HG02973 (cell line): ENCODE measurements around the gene NUBPL.
"Not testable (repeated sequence)": the region's sequence is repeated elsewhere in the genome, so short reads cannot be mapped to it uniquely, and the experiment has no call there.

Source experiments
- ATAC-seq: cut with Tn5 transposase; IDR thresholded peaks from one replicate; pipeline ENCODE4 v1.9.1; 2021; ENCODE audit warnings: moderate library complexity; ENCODE audit not compliant: unreplicated experiment

The NUBPL gene

DNA sequence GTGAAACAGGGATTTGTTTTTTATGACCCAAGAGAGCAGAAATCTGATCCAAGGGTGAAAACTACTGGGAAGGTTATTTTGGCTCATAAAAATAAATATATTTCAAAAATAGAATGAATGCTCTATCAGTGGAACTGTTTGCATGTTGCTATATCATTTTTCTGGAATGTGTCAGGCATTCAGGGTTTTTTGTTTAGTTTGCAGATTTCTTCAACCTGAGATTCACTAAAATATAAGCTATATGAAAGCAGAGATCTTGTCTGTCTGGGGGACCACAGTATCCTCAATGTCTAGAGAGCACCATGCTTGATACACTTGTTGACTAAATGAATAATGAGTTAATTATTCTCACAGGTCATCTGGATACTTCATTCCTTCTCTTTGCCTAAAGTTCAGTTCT is 165.1 kb downstream of the NUBPL start:
- ATAC-seq: no peak

- no peak for ATAC-seq
Measured at GRCh38 chr14:31727797-31728196, 166.6 kb downstream of the NUBPL start.

GRCh38 chr14:31740688-31741087 is 179.5 kb downstream of the NUBPL start:
- ATAC-seq: no peak

DNA sequence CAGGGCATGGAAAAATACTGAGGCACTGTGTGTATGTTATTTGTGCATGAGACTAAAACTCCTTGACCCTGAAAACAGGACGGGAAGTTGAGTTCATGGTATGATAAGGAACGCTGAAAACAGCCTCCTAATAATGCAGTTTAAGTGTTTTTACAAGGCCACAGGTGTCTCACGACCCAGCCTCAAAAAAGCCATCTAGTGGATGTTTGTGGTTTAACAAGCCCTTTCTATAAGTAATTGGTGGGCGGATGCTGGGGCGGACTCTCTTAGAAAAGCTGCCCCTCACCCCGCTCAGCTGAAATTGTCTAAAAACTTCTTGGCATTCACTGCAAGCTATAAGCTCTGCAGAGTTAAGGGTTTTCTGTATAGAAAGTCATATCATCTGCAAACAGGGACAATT is 184.5 kb downstream of the NUBPL start:
- ATAC-seq: no peak

GRCh38 chr14:31746326-31746725 is 185.1 kb downstream of the NUBPL start:
- ATAC-seq: no peak

DNA sequence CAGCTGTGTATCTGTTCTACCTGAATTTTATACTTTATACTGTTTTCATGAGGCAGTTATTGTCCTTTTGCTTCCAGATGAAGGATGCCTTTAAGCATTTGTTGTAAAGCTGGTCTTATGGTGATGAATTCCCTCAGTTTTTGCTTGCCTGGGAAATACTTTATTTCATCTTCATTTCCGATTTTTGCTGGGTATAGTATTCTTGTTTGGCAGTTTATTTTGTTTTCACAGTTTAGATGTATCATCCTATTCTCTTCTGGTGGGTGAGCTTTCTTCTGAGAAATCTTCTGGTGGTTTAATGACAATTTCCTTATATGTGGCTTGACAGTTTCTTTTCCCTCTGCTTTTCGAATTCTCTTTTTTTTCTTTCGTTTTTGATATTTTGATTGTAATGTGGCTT is 188.1 kb downstream of the NUBPL start:
- no peak for ATAC-seq

DNA sequence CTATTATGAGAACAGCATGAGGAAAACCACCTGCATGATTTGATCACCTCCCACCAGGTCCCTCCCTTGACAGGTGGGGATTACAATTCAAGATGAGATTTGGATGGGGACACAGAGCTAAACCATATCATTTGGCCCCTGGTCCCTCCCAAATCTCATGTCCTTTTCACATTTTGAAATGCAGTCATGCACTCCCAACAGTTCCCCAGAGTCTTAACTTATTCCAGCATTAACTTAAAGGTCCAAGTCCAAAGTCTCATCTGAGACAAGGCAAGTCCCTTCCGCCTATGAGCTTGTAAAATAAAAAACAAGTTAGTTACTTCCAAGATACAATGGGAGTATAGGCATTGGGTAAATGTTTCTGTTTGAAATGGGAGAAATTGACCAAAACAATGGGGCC is 189.8 kb downstream of the NUBPL start:
- ATAC-seq: not testable (repeated sequence)

GRCh38 chr14:31752867-31753661 is 191.9 kb downstream of the NUBPL start:
- peak; percentile 59 for ATAC-seq

DNA sequence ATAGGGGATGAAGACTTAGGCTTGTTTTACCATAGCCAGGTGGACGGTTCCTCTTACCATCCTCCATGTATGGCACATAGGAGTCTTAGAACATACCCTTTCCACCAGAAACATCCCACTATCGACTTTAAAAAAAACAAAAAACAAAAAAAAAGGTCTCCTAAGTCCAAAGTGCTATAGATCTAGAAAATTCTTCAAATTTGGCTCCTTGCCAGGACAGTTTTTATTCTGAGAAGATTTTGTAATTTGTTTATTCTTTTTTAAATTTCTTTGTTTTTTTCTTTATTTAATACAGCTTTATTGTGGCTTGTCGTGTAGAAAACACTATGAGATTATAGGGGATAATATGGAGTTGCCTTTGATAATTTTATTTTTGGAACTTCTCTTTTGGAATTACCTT is 197.7 kb downstream of the NUBPL start:
- ATAC-seq: no peak

- no peak for ATAC-seq
Measured at GRCh38 chr14:31760277-31760676, 199.1 kb downstream of the NUBPL start.

DNA sequence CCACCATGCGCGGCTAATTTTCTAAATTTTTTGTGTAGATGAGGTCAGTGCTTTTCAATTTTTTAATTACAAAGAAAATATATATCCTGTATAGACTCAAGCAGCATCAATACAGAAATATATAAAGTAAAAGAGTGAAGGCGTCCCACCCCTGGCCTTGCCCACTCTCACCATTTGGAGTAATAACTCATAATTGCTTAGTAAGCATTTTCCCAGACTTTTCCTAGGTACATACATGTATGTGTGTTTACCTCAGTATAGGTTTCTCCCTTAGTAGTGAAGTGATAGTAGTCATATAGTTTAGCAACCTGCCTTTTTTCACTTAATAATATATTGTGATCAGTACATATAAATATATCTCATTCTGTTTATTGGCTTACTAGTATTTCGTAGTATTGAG is 200.1 kb downstream of the NUBPL start:
- ATAC-seq: no peak

GRCh38 chr14:31763041-31763440 is 201.8 kb downstream of the NUBPL start:
- ATAC-seq: no peak

DNA sequence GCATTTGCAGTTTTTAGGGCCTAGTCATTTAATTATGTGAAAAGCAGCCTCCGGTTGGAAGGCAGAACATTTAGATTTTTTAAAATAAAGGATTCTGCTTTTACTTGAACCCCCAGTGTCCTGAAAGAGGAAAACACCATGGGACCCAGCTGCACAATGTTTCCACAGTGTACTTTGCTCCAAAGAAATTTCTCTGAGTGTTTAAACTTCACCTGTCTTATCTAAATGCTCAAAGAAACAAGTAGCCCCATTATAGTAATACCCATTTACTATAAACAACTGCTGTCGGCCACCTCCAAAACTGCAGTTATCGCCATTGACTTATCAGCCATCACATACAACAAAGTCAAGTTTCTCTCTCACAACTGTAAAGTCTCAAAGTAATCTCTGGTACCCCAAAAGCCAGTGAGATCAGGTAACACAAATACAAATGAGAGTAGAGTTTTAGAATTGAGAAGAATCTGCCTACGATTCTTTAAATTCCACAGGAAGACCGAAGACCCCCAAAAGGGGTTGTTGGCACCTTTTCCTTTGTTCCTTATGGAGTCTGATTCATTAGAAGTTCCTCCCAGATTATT is 205.2 kb downstream of the NUBPL start:
- no peak for ATAC-seq

- no peak for ATAC-seq
Measured at GRCh38 chr14:31768355-31768754, 207.2 kb downstream of the NUBPL start.

DNA sequence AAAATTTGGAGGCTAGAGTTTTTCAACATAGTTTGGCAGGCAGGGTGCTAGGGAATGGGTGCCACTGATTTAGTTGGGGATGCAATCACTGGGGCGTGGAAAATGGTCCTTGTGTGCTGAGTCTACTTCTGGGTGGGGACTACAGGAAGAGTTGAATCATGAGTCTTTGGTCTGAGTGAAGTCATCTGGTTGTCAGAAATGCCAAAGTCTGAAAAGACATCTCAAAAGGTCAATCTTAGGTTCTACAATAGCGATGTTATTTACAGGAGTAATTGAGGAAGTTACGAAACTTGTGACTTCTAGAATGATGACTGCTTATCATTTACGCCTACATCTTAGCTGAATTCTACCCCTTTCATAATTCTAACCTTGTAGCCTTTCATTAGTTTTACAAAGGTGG is 209.1 kb downstream of the NUBPL start:
- ATAC-seq: no peak

DNA sequence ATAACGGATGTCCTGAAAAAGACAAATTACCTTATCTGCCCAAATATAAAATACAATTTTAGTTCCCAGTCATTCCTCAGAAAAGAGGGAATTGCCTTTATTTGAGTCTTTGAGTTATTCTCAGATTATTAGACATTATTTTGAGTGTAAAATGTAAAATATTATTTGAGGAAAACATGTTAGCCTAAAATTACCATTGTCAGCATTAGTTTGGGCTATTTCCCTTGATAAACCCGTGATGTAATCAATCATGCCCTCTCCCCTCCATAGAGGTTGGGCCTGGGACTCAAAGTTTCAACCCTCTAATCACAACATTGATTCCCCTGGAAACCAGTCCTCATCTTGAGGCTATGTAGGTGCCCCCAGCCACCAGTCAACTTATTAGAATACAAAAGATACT is 213.4 kb downstream of the NUBPL start:
- ATAC-seq: no peak

- ATAC-seq: no peak
Measured at GRCh38 chr14:31777312-31777711, 216.1 kb downstream of the NUBPL start.

DNA sequence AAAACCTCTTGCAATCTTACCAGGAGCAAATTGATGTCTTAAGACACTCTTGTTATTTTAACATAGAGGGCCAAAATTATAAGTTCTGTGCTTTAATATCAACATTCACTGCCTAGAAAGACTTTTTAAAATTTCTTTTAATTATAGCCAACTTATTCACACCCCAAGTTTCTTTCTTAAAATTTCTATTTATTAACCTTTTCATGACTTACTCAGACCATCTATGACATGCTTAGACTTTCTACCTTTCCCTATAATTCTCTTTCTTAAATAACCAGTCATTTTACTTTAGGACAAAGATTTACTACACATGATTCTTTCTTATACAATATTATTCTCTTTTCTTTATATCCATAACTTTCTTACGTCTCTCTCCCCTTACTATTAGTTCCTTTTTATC is 220.4 kb downstream of the NUBPL start:
- no peak for ATAC-seq

GRCh38 chr14:31785574-31785973 is 224.4 kb downstream of the NUBPL start:
- ATAC-seq: no peak

DNA sequence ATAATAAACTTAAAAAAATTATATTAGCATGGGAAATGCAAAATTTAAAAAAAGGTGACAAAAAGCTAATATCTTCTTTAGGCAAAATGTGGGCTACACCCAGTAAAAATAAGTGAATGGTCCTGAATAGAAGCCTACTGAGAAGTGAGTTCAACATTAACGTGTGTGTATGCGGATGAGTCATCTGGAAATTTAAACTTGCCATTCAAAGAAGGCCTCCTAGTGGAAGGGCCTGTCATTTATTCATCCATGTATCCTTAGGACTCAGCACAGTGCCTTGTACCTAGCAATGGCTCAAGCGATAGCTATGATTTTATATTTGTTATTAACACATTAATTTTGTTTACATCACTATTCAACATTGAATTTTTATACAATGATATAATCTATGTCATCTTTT is 226.2 kb downstream of the NUBPL start:
- ATAC-seq: no peak

- ATAC-seq: no peak
Measured at GRCh38 chr14:31788340-31788739, 227.1 kb downstream of the NUBPL start.

GRCh38 chr14:31792726-31793125 is 231.5 kb downstream of the NUBPL start:
- no peak for ATAC-seq

GRCh38 chr14:31797946-31798345 is 236.7 kb downstream of the NUBPL start:
- not testable (repeated sequence) for ATAC-seq
